HG03354 (cell line): ENCODE measurements around the gene MAN1A2.
"Not testable (repeated sequence)": the region's sequence is repeated elsewhere in the genome, so short reads cannot be mapped to it uniquely, and the experiment has no call there.

ENCODE experiments used
- ATAC-seq: cut with Tn5 transposase; IDR thresholded peaks from one replicate; pipeline ENCODE4 v1.9.1; 2021; ENCODE audit warnings: mild to moderate bottlenecking; ENCODE audit not compliant: unreplicated experiment, poor library complexity, severe bottlenecking

The MAN1A2 gene

GRCh38 chr1:117541585-117541984, 174.3 kb downstream of the MAN1A2 start:
- no peak for ATAC-seq

GRCh38 chr1:117544509-117545109, 177.4 kb downstream of the MAN1A2 start:
- ATAC-seq = no peak

- ATAC-seq = no peak
Measured at GRCh38 chr1:117546467-117546866, 179.2 kb downstream of the MAN1A2 start.

GRCh38 chr1:117553471-117553870, 186.2 kb downstream of the MAN1A2 start:
- ATAC-seq = no peak

- ATAC-seq = no peak
Measured at GRCh38 chr1:117555806-117556205, 188.6 kb downstream of the MAN1A2 start.

GRCh38 chr1:117556341-117556740, 189.1 kb downstream of the MAN1A2 start:
- ATAC-seq = no peak

- ATAC-seq = no peak
Measured at GRCh38 chr1:117556976-117557375, 189.7 kb downstream of the MAN1A2 start.

- not testable (repeated sequence) for ATAC-seq
Measured at GRCh38 chr1:117558451-117558850, 191.2 kb downstream of the MAN1A2 start.

- ATAC-seq = no peak
Measured at GRCh38 chr1:117559139-117559538, 191.9 kb downstream of the MAN1A2 start.

- ATAC-seq = no peak
Measured at GRCh38 chr1:117559985-117560384, 192.7 kb downstream of the MAN1A2 start.

- ATAC-seq = no peak
Measured at GRCh38 chr1:117561071-117561470, 193.8 kb downstream of the MAN1A2 start.

- no peak for ATAC-seq
Measured at GRCh38 chr1:117561551-117561950, 194.3 kb downstream of the MAN1A2 start.

- no peak for ATAC-seq
Measured at GRCh38 chr1:117562581-117563491, 195.6 kb downstream of the MAN1A2 start.

- ATAC-seq = no peak
Measured at GRCh38 chr1:117563492-117563875, 196.2 kb downstream of the MAN1A2 start.

- no peak for ATAC-seq
Measured at GRCh38 chr1:117564227-117565075, 197.2 kb downstream of the MAN1A2 start.

- ATAC-seq = no peak
Measured at GRCh38 chr1:117565076-117565556, 197.9 kb downstream of the MAN1A2 start.

GRCh38 chr1:117565745-117566455, 198.7 kb downstream of the MAN1A2 start:
- ATAC-seq = no peak

GRCh38 chr1:117566556-117566955, 199.3 kb downstream of the MAN1A2 start:
- ATAC-seq = no peak

GRCh38 chr1:117567435-117567834, 200.2 kb downstream of the MAN1A2 start:
- no peak for ATAC-seq

- no peak for ATAC-seq
Measured at GRCh38 chr1:117567976-117568375, 200.7 kb downstream of the MAN1A2 start.
